NB4 (cell line): Measurements from ENCODE around the gene ATG4B.
A peak's percentile ranks its signal among the peaks of the same experiment; 100 is the strongest.

ENCODE experiments used
- DNase-seq: peaks from one replicate; pipeline ENCODE4 v3.0.0; 2010; ENCODE audit warnings: low read depth
- H3K4me3 ChIP-seq: one replicate; pipeline ENCODE4 v1.5.1; 2011; ENCODE audit warnings: mild to moderate bottlenecking, low read depth, low read length, moderate library complexity
- CTCF ChIP-seq: IDR thresholded peaks from one replicate; pipeline ENCODE4 v1.5.1; 2012; ENCODE audit warnings: low read depth, low read length
- MAX ChIP-seq: IDR thresholded peaks from 2 replicates; pipeline ENCODE4 v1.6.1; 2011; ENCODE audit warnings: low read depth, low read length
- MYC ChIP-seq: IDR thresholded peaks from 2 replicates; pipeline ENCODE4 v1.6.1; 2011; ENCODE audit warnings: low read depth, low read length
- POLR2A ChIP-seq: IDR thresholded peaks from 2 replicates; pipeline ENCODE4 v1.6.1; 2011; ENCODE audit warnings: mild to moderate bottlenecking; ENCODE audit not compliant: insufficient read length; ENCODE audit errors: extremely low read depth

ATG4B gene

GRCh38 chr2:241672243-241673188 is 35.0 kb downstream of the ATG4B start:
- H3K4me3 ChIP-seq = no peak overlapping the region
- no peak for DNase-seq
- TF ChIP-seq MAX (no peak), POLR2A (no peak), CTCF (no peak)

GRCh38 chr2:241673189-241673663 is 35.7 kb downstream of the ATG4B start:
- DNase-seq = no peak
- no peak overlapping the region for H3K4me3 ChIP-seq
- no peak for TF ChIP-seq MYC
- TF ChIP-seq POLR2A = no peak
- TF ChIP-seq CTCF = no peak
- TF ChIP-seq MAX = no peak

GRCh38 chr2:241673797-241674725 is 36.6 kb downstream of the ATG4B start:
- peak; percentile 46 for DNase-seq
- TF ChIP-seq MYC (no peak), CTCF (peak; percentile 11)
- H3K4me3 ChIP-seq = no peak overlapping the region

GRCh38 chr2:241675885-241676284 is 38.4 kb downstream of the ATG4B start:
- no peak for TF ChIP-seq MAX
- TF ChIP-seq POLR2A = no peak
- TF ChIP-seq CTCF = no peak
- no peak for TF ChIP-seq MYC

GRCh38 chr2:241676665-241677064 is 39.2 kb downstream of the ATG4B start:
- no peak for DNase-seq
- TF ChIP-seq MAX (no peak), CTCF (no peak), POLR2A (peak; percentile 11), MYC (no peak)
- H3K4me3 ChIP-seq = no peak overlapping the region

More at GRCh38 chr2:241675885-241676284, 38.4 kb downstream of the ATG4B start:
- H3K4me3 ChIP-seq = no peak overlapping the region
- DNase-seq = no peak
